Measurements from ENCODE around the gene SMO.

Gene SMO

GRCh38 chr7:129202058-129202777 is 13.8 kb downstream of the SMO start:
- Histone ChIP-seq H3K9me3 (ENCODE audit: insufficient read depth, low read length) (no peaks in the 10 kb centered on the region), H3F3A (ENCODE audit: insufficient read depth) (no peaks in the 10 kb centered on the region), H3K9ac (ENCODE audit: low read length) (no peak overlapping the region), H3K36me3 (ENCODE audit: low read length) (no peaks in the 10 kb centered on the region), H3K27me3 (ENCODE audit: low read length) (no peaks in the 10 kb centered on the region), H3K4me3 (ENCODE audit: insufficient read depth, low read length, poor library complexity, severe bottlenecking) (no peak overlapping the region), H2AFZ (ENCODE audit: low read depth, low read length, severe bottlenecking) (no peak overlapping the region), H3K79me2 (ENCODE audit: insufficient read depth, low read length) (no peaks in the 10 kb centered on the region), H3K9me2 (replicated peaks; ENCODE audit: insufficient read depth, low read length) (no peaks in the 10 kb centered on the region), H3K4me2 (ENCODE audit: low read depth, low read length, poor library complexity, severe bottlenecking) (no peak overlapping the region), H4K20me1 (ENCODE audit: low read depth, low read length) (no peaks in the 10 kb centered on the region), H3K27ac (ENCODE audit: low read depth, low read length) (no peak overlapping the region)
- TF ChIP-seq EZH2phosphoT487 (conservative IDR thresholded peaks at IDR 0.05; ENCODE audit: low read length): no peak
- TF ChIP-seq, protein P1, sequence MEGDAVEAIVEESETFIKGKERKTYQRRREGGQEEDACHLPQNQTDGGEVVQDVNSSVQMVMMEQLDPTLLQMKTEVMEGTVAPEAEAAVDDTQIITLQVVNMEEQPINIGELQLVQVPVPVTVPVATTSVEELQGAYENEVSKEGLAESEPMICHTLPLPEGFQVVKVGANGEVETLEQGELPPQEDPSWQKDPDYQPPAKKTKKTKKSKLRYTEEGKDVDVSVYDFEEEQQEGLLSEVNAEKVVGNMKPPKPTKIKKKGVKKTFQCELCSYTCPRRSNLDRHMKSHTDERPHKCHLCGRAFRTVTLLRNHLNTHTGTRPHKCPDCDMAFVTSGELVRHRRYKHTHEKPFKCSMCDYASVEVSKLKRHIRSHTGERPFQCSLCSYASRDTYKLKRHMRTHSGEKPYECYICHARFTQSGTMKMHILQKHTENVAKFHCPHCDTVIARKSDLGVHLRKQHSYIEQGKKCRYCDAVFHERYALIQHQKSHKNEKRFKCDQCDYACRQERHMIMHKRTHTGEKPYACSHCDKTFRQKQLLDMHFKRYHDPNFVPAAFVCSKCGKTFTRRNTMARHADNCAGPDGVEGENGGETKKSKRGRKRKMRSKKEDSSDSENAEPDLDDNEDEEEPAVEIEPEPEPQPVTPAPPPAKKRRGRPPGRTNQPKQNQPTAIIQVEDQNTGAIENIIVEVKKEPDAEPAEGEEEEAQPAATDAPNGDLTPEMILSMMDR (IDR thresholded peaks at IDR 0.05; ENCODE audit: insufficient read depth, low read length, poor library complexity, severe bottlenecking): no peak

DNA sequence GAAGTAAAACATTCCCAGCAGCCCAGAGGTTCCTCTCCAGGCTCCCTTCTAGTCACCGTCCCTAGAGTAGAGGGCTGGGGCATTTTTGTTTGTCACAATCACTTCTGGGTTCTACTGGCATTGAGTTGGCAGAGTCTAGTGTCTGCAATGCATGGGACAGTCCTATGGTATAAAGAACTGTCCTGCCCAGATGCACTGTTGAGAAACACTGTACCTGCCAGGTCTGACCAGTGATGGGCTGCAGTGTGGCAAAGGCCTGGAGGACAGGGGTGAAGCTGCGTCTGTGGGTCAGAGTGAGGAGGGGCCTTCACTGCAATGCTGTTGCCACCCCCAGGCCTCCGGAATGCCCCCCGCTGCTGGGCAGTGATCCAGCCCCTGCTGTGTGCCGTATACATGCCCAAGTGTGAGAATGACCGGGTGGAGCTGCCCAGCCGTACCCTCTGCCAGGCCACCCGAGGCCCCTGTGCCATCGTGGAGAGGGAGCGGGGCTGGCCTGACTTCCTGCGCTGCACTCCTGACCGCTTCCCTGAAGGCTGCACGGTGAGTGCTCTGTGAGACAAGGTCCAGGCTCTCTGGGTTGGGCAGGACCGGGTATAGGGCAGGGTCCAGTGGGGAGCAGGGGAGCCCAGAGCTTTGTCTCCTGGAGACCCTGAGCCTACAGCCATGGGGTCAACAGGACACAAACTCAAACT is 14.8 kb downstream of the SMO start:
- Histone ChIP-seq H3K4me3 (ENCODE audit: insufficient read depth, low read length, poor library complexity, severe bottlenecking) (no peak overlapping the region), H3K4me2 (ENCODE audit: low read depth, low read length, poor library complexity, severe bottlenecking) (no peak overlapping the region), H3K27ac (ENCODE audit: low read depth, low read length) (no peak overlapping the region), H3K27me3 (ENCODE audit: low read length) (no peaks in the 10 kb centered on the region), H3K9ac (ENCODE audit: low read length) (no peak overlapping the region), H3K9me2 (replicated peaks; ENCODE audit: insufficient read depth, low read length) (no peaks in the 10 kb centered on the region), H3K79me2 (ENCODE audit: insufficient read depth, low read length) (no peaks in the 10 kb centered on the region), H3K9me3 (ENCODE audit: insufficient read depth, low read length) (no peaks in the 10 kb centered on the region), H3F3A (ENCODE audit: insufficient read depth) (no peaks in the 10 kb centered on the region), H2AFZ (ENCODE audit: low read depth, low read length, severe bottlenecking) (no peak overlapping the region), H4K20me1 (ENCODE audit: low read depth, low read length) (no peaks in the 10 kb centered on the region), H3K36me3 (ENCODE audit: low read length) (no peaks in the 10 kb centered on the region)
- TF ChIP-seq, protein P1 (IDR thresholded peaks at IDR 0.05; ENCODE audit: insufficient read depth, low read length, poor library complexity, severe bottlenecking): no peak
- TF ChIP-seq EZH2phosphoT487 (conservative IDR thresholded peaks at IDR 0.05; ENCODE audit: low read length): no peak

DNA sequence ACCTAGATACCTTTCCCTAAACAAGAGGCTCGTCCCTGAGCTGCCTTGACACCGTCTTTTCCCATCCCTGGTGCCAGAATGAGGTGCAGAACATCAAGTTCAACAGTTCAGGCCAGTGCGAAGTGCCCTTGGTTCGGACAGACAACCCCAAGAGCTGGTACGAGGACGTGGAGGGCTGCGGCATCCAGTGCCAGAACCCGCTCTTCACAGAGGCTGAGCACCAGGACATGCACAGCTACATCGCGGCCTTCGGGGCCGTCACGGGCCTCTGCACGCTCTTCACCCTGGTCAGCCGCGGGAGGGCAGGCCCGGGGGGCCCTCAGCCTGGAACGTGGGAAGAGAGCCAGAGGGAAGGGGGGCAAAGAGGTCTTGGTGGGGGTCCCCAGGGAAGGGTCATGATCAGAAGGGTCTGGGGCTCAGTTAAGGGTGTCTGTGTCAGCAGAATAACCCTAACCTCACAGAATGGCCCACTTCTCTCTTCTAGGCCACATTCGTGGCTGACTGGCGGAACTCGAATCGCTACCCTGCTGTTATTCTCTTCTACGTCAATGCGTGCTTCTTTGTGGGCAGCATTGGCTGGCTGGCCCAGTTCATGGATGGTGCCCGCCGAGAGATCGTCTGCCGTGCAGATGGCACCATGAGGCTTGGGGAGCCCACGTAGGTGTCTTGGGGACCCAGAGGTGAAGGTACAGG is 16.8 kb downstream of the SMO start:
- H3K36me3 ChIP-seq (ENCODE audit: low read length): no peaks in the 10 kb centered on the region
- H3K27me3 ChIP-seq (ENCODE audit: low read length): no peaks in the 10 kb centered on the region
- no peak overlapping the region for H3K9ac ChIP-seq (ENCODE audit: low read length)
- no peaks in the 10 kb centered on the region for H3K9me3 ChIP-seq (ENCODE audit: insufficient read depth, low read length)
- no peaks in the 10 kb centered on the region for H3K79me2 ChIP-seq (ENCODE audit: insufficient read depth, low read length)
- H2AFZ ChIP-seq (ENCODE audit: low read depth, low read length, severe bottlenecking): no peak overlapping the region
- H3K4me2 ChIP-seq (ENCODE audit: low read depth, low read length, poor library complexity, severe bottlenecking): no peak overlapping the region
- TF ChIP-seq, protein P1 (IDR thresholded peaks at IDR 0.05; ENCODE audit: insufficient read depth, low read length, poor library complexity, severe bottlenecking): no peak
- TF ChIP-seq EZH2phosphoT487 (conservative IDR thresholded peaks at IDR 0.05; ENCODE audit: low read length): no peak
- no peak overlapping the region for H3K27ac ChIP-seq (ENCODE audit: low read depth, low read length)
- H3K4me3 ChIP-seq (ENCODE audit: insufficient read depth, low read length, poor library complexity, severe bottlenecking): no peak overlapping the region
- no peaks in the 10 kb centered on the region for H3F3A ChIP-seq (ENCODE audit: insufficient read depth)
- no peaks in the 10 kb centered on the region for H3K9me2 ChIP-seq (replicated peaks; ENCODE audit: insufficient read depth, low read length)
- no peaks in the 10 kb centered on the region for H4K20me1 ChIP-seq (ENCODE audit: low read depth, low read length)

Measured in SU-DHL-6 (cell line).